ENCODE data around the gene YJEFN3. TPM values are rescaled to one million over a fixed set of nuclear protein-coding genes. Genes with fewer than 3 reads are reported as not detected.

YJEFN3 gene
- total RNA-seq, 1 experiment from 2014 or later = 16.6 TPM

GRCh38 chr19:19550972-19551852, 22.5 kb downstream of the YJEFN3 start:
- H3K9ac ChIP-seq (ENCODE audit: extremely low read depth, insufficient read length, low read length) = no peak overlapping the region
- H3K27me3 ChIP-seq (ENCODE audit: insufficient read depth, low read length) = no peaks in the 10 kb centered on the region
- H2BK15ac ChIP-seq (ENCODE audit: low read depth, low read length) = no peak overlapping the region
- no peak overlapping the region for H3K18ac ChIP-seq (ENCODE audit: insufficient read length, low read depth, low read length)
- H3K79me1 ChIP-seq (ENCODE audit: insufficient read depth, low read depth, low read length, poor library complexity, severe bottlenecking) = no peaks in the 10 kb centered on the region
- no peak overlapping the region for H3K14ac ChIP-seq (ENCODE audit: insufficient read depth, low read length)
- no peak overlapping the region for H2BK120ac ChIP-seq (ENCODE audit: low read depth, low read length, poor library complexity, severe bottlenecking)
- H3K4ac ChIP-seq (ENCODE audit: low read depth, low read length) = no peak overlapping the region
- Mint-ChIP-seq H3K27ac (peak overlapping the region in 1 of 3 experiments; percentile 59; a peak in 1 of 7 replicates), H3K4me3 (no peak overlapping the region), H3K27me3 (ENCODE audit: low read depth) (peaks cover 7% of the 10 kb centered on the region), H3K4me1 (peaks cover 0 to 8% of the 10 kb centered on the region in 2 experiments; a peak in 2 of 4 replicates), H3K9me3 (no peaks in the 10 kb centered on the region; a peak in 1 of 5 replicates), H3K36me3 (ENCODE audit: insufficient read depth in 1 of 3, low read depth in 3 of 3) (no peaks in the 10 kb centered on the region; a peak in 1 of 7 replicates)
- no peaks in the 10 kb centered on the region for H3K9me3 ChIP-seq (ENCODE audit: control insufficient read depth, low read depth, low read length)
- no peaks in the 10 kb centered on the region for H4K20me1 ChIP-seq (ENCODE audit: control insufficient read depth, insufficient read depth, insufficient read length)
- H2AFZ ChIP-seq (ENCODE audit: low read length) = no peak overlapping the region
- H3K23ac ChIP-seq (ENCODE audit: insufficient read length, low read depth, low read length) = no peak overlapping the region
- no peak overlapping the region for H2BK12ac ChIP-seq (ENCODE audit: insufficient read length, low read depth, low read length)
- H3T11ph ChIP-seq (ENCODE audit: low read length) = no peak overlapping the region
- H3K27ac ChIP-seq (ENCODE audit: insufficient read length, low read depth, low read length) = no peak overlapping the region
- no peak overlapping the region for H3K4me2 ChIP-seq (ENCODE audit: insufficient read depth, insufficient read length, low read length)
- WGBS (ENCODE audit: extremely low coverage, insufficient read length, low lambda C conversion rate) = no CpG with 5 or more reads among the region's 10 CpGs
- no peak overlapping the region for H4K8ac ChIP-seq (replicated peaks; ENCODE audit: insufficient read length, low read depth, low read length)
- no peak overlapping the region for H2BK5ac ChIP-seq (ENCODE audit: insufficient read length, low read length)
- no peaks in the 10 kb centered on the region for H3K4me1 ChIP-seq (ENCODE audit: insufficient read depth, low read length)
- no peak overlapping the region for H3K56ac ChIP-seq (ENCODE audit: insufficient read length, low read depth, low read length)
- no peak overlapping the region for H4K5ac ChIP-seq (ENCODE audit: insufficient read length, low read depth, low read length)
- no peaks in the 10 kb centered on the region for H3K23me2 ChIP-seq (ENCODE audit: insufficient read length, low read depth, low read length, poor library complexity, severe bottlenecking)
- H4K91ac ChIP-seq (ENCODE audit: insufficient read length, low read depth, low read length) = no peak overlapping the region
- TF ChIP-seq CTCF (conservative IDR thresholded peaks at IDR 0.05) = no peak
- no peak overlapping the region for H2AK5ac ChIP-seq (ENCODE audit: insufficient read length, low read length)
- no peaks in the 10 kb centered on the region for H3K79me2 ChIP-seq (ENCODE audit: insufficient read depth, low read length)
- H2BK20ac ChIP-seq (ENCODE audit: low read depth, low read length, poor library complexity, severe bottlenecking) = no peak overlapping the region
- DNase-seq = peak; percentile 32

All from H9 (cell line).